Smooth muscle cell (in vitro differentiated cells): ENCODE measurements around the gene IFNGR1. TPM values are rescaled to one million over a fixed set of nuclear protein-coding genes. Genes with fewer than 3 reads are reported as not detected.

Source experiments
- DNase-seq: peaks from one replicate; lab custom pipeline; 2025; ENCODE audit not compliant: unreplicated experiment; lab: John Stamatoyannopoulos, UW
- H2AFZ ChIP-seq: fragments of 200-600 bp; sonication (generic); 2 replicates; pipeline ENCODE4 v1.6.0; 2016; ENCODE audit warnings: antibody characterized with exemption, low read depth, mild to moderate bottlenecking
- H3F3A ChIP-seq: fragments of 200-600 bp; sonication (generic); 2 replicates; pipeline ENCODE4 v1.6.0; 2017; ENCODE audit warnings: antibody characterized with exemption, low read depth
- H3K27ac ChIP-seq: fragments of 200-600 bp; sonication (generic); 2 replicates; pipeline ENCODE4 v1.5.1; 2016; ENCODE audit warnings: low read depth, mild to moderate bottlenecking
- H3K27me3 ChIP-seq: fragments of 200-600 bp; sonication (generic); 2 replicates; pipeline ENCODE4 v1.6.1; 2016; ENCODE audit warnings: low read depth, mild to moderate bottlenecking
- H3K36me3 ChIP-seq: fragments of 200-600 bp; sonication (generic); 2 replicates; pipeline ENCODE4 v1.5.1; 2016; ENCODE audit warnings: low read depth
- H3K4me1 ChIP-seq: fragments of 200-600 bp; sonication (generic); 2 replicates; pipeline ENCODE4 v1.5.1; 2016; ENCODE audit warnings: low read depth
- H3K4me2 ChIP-seq: fragments of 200-600 bp; sonication (generic); 2 replicates; pipeline ENCODE4 v1.6.0; 2016; ENCODE audit warnings: mild to moderate bottlenecking
- H3K4me3 ChIP-seq: fragments of 200-600 bp; sonication (generic); 2 replicates; pipeline ENCODE4 v1.5.1; 2016; ENCODE audit warnings: mild to moderate bottlenecking
- H3K79me2 ChIP-seq: fragments of 200-600 bp; sonication (generic); 2 replicates; pipeline ENCODE4 v1.6.0; 2016; ENCODE audit warnings: low read depth, mild to moderate bottlenecking
- H3K9ac ChIP-seq: fragments of 200-600 bp; sonication (generic); 2 replicates; pipeline ENCODE4 v1.6.0; 2016; ENCODE audit warnings: low read depth
- H3K9me3 ChIP-seq: fragments of 200-600 bp; sonication (generic); replicated peaks from 2 replicates; pipeline ENCODE4 v1.5.1; 2016; ENCODE audit warnings: low read depth
- H4K20me1 ChIP-seq: fragments of 200-600 bp; sonication (generic); 2 replicates; pipeline ENCODE4 v1.6.0; 2016; ENCODE audit warnings: low read depth
- CTCF ChIP-seq: fragments of 200-600 bp; sonication (generic); IDR thresholded peaks from 2 replicates; pipeline ENCODE4 v1.5.1; 2017; ENCODE audit warnings: borderline replicate concordance, mild to moderate bottlenecking, antibody characterized with exemption; ENCODE audit not compliant: insufficient read depth, poor library complexity, severe bottlenecking
- WGBS: methylation state at CpG from one replicate; pipeline ENCODE4 v1.1.7; 2016; ENCODE audit warnings: low lambda C conversion rate; 5-methylcytosine and 5-hydroxymethylcytosine counted together
- polyA plus RNA-seq: library from polyadenylated mRNA; unstranded; fragments of >200 nt; fragmentation: Nextera tagmentation; extraction: Ambion mirVana; gene quantifications from 2 replicates; pipeline ENCODE4 v1.2.1, GENCODE V29; 2016
- total RNA-seq: library from RNA; depleted of rRNA; stranded (reverse); fragments of >200 nt; gene quantifications from 2 replicates; pipeline ENCODE4 v1.2.3, GENCODE V29; 2014

IFNGR1 gene
- total and polyA plus RNA-seq, 2 experiments from 2014 or later = 61.1 to 83.7 TPM

GRCh38 chr6:137265561-137266308 lies 46.5 kb upstream of the IFNGR1 start:
- H3K79me2 ChIP-seq = no peaks in the 10 kb centered on the region
- no peaks in the 10 kb centered on the region for H4K20me1 ChIP-seq
- H3F3A ChIP-seq = no peaks in the 10 kb centered on the region
- H3K4me3 ChIP-seq = no peak overlapping the region
- DNase-seq = no peak
- H3K36me3 ChIP-seq = no peaks in the 10 kb centered on the region
- H3K4me1 ChIP-seq = no peaks in the 10 kb centered on the region
- no peaks in the 10 kb centered on the region for H3K9me3 ChIP-seq
- no peak overlapping the region for H3K4me2 ChIP-seq
- WGBS = 85% methylated on average over 7 of the region's 7 CpGs
- no peak overlapping the region for H3K27ac ChIP-seq
- no peak for TF ChIP-seq CTCF
- H3K27me3 ChIP-seq = no peaks in the 10 kb centered on the region
- no peak overlapping the region for H2AFZ ChIP-seq
- H3K9ac ChIP-seq = no peak overlapping the region

DNA sequence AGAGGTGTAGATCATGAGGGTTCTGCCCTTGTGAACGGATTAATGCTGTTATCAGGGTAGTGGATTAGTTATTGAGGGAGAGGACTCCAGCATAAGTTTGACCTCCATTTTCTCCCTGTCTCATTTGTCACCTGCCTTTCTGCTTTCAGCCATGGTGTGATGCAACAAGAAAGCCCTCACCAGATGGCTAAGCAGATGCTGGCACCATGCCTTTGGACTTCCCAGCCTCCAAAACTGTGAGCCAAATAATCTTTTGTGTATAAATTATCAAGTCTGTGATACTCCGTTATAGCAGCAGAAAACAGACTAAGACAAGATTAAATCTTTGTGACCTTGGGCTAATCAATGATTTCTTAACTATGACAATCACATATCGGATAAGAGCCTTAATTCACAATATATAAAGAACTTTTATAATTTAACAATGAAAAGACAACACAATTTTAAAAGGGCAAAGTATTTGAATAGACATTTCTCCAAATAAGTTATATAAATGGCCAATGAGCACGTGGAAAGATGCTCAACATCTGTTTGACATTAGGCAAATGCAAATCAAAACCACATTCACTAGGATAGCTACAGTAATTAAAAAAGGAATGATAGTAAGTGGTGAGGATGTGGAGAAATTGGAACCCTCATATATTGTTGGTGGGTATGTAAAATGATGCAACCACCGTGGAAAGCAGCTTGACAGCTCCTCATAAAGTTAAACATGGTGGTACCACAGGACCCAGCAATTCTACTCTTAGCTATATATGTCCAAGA lies 45.3 kb upstream of the IFNGR1 start:
- Histone ChIP-seq H3F3A (no peaks in the 10 kb centered on the region), H3K4me1 (no peaks in the 10 kb centered on the region), H3K79me2 (no peaks in the 10 kb centered on the region), H3K27ac (no peak overlapping the region), H3K9ac (no peak overlapping the region), H3K9me3 (no peaks in the 10 kb centered on the region), H3K4me2 (no peak overlapping the region), H4K20me1 (no peaks in the 10 kb centered on the region), H2AFZ (no peak overlapping the region), H3K36me3 (no peaks in the 10 kb centered on the region), H3K27me3 (no peaks in the 10 kb centered on the region), H3K4me3 (no peak overlapping the region)
- DNase-seq = no peak
- 70% methylated on average over 5 of the region's 5 CpGs for WGBS
- no peak for TF ChIP-seq CTCF

GRCh38 chr6:137261761-137262160 lies 42.6 kb upstream of the IFNGR1 start:
- Histone ChIP-seq H3K79me2 (no peaks in the 10 kb centered on the region), H3K9me3 (no peaks in the 10 kb centered on the region), H3K27ac (no peak overlapping the region), H3K4me3 (no peak overlapping the region), H3K9ac (no peak overlapping the region), H3K27me3 (no peaks in the 10 kb centered on the region), H3K36me3 (no peaks in the 10 kb centered on the region), H3K4me1 (no peaks in the 10 kb centered on the region), H3F3A (no peaks in the 10 kb centered on the region), H2AFZ (no peak overlapping the region), H4K20me1 (no peaks in the 10 kb centered on the region), H3K4me2 (no peak overlapping the region)
- no peak for TF ChIP-seq CTCF
- no peak for DNase-seq
